ENCODE results near the gene SCN7A. TPM values are rescaled to one million over a fixed set of nuclear protein-coding genes. Genes with fewer than 3 reads are reported as not detected.
"Not testable (repeated sequence)": the region's sequence is repeated elsewhere in the genome, so short reads cannot be mapped to it uniquely, and the experiment has no call there.

Gene SCN7A
- total RNA-seq, 3 donors from 2014 or later: 0.05 TPM; not detected in 1

DNA sequence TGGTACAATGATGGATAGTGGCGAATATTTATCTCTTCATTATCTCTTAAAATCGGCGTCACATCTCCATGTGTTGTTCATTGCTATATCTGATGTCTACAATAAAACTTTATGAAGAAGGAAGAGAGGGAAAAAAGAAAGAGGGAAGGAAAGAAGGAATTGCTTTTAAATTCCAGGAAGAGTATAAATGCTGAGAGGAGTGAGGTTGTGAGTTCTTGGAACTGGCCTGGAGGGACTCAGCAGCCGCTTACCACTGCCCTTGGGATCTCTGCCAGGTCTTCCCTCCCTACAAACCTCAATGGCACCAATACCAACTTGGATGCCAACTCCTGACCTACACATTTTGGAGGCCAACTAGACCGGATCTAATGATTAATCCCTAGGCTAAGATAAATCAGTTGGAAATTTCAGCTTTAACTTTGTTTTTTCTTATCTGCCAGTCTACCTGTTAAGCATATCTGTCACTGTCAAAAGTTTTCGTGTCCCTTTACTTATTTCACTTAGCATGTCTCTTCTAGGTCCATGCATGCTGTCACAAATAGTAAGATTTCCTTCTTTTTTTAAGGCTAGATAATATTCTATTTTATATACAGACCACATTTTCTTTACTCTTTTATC is 128.1 kb downstream of the SCN7A start:
- Mint-ChIP-seq H3K27me3 (ENCODE audit: low read depth) (no peaks in the 10 kb centered on the region), H3K4me3 (no peak overlapping the region), H3K9me3 (no peaks in the 10 kb centered on the region), H3K4me1 (ENCODE audit: low read depth) (no peaks in the 10 kb centered on the region), H3K36me3 (ENCODE audit: insufficient read depth) (no peaks in the 10 kb centered on the region)
- DNase-seq (no peak), ATAC-seq (no peak)

DNA sequence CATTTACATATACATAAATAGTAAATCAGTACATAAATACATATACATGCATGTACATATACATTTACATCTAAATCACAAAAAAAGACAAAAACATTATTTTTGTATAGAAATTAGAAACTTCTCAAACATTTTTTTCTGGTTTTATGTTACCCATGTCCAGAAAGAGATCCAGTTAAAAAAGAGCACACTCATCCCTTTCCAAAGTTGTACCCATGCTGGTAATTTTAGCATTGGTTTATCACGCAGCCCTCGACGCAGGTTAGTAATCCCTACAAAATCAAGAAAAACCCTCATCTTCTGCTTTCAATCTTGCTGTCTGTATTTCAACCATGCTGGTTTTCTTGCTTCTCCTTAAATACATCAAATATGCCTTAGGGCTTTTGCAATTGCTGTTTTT is 128.8 kb downstream of the SCN7A start:
- H3K27me3 Mint-ChIP-seq (ENCODE audit: low read depth): no peaks in the 10 kb centered on the region
- no peaks in the 10 kb centered on the region for H3K4me1 Mint-ChIP-seq (ENCODE audit: low read depth)

DNA sequence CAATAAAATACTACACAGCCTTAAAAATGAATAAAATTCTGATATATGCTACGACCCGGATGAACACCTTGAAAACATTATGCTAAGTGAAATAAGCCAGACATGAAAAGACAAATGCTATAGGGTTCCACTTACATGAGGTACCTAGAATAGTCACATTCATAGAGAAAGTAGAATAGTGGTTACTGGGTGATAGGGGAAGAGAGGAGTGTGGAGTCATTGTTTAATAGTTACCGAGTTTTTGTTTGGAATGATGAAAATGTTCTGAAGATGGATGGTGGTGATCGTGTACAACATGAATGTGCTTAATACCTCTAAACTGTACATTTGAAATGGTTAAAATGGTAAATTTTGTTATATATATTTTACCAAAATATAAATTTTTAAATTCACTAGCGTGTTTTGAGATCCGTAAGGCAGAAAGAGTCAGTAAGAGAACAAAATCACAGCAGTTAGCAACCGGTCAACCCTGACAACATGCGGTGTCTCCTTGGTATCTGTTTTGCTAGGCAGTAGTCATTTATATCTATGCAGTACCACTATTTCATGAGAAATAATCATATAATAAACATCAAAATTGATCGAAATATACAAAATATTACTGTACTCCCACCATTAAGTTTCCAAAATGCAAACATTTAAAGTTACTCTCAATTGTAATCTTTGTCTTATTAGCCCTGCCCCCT is 129.4 kb downstream of the SCN7A start:
- Mint-ChIP-seq H3K4me3 (no peak overlapping the region), H3K27me3 (ENCODE audit: low read depth) (no peaks in the 10 kb centered on the region), H3K36me3 (ENCODE audit: insufficient read depth) (no peaks in the 10 kb centered on the region), H3K9me3 (no peaks in the 10 kb centered on the region), H3K4me1 (ENCODE audit: low read depth) (no peaks in the 10 kb centered on the region)
- ATAC-seq: no peak
- DNase-seq: no peak

More for the DNA sequence above, 128.8 kb downstream of the SCN7A start:
- Mint-ChIP-seq H3K4me3 (no peak overlapping the region), H3K36me3 (ENCODE audit: insufficient read depth) (no peaks in the 10 kb centered on the region), H3K9me3 (no peaks in the 10 kb centered on the region)
- no peak for DNase-seq
- ATAC-seq: no peak

DNA sequence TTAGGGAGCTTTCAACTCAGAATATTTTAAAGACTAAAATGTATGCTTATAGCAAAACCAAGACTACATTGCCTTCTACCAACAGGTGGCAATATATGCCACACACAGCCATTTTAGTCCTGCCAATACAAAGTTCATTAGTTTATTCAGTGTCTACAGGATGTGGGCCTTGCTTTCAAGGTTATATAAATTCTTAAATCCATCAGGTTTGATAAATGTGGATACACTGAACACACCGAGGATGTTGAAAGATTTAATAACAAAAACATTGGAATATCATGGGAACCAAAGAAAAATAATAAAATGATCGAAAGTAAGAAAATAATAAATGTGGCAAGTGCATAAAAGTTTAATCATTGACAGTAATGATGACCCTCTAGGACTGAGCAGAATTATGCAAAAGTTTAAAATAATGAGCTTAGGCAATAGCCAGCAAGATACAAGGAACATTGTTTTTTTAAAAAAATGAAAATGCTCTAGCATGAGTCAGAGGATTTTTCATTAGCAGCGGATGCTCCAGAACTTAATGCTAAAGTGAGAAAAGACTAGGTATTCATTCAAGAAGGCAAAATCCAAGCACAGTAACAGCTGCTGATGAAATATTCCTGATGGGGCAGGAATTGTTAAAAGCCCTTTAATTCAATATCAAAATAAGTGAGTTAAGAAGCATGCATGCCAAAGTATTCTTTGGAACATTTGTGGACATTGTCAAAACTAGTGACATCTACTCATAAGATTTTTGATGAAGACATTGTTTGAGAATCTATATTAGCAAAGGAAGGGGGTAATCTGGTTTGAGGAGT is 132.5 kb downstream of the SCN7A start:
- Mint-ChIP-seq H3K4me1 (ENCODE audit: low read depth) (no peaks in the 10 kb centered on the region), H3K4me3 (no peak overlapping the region), H3K27me3 (ENCODE audit: low read depth) (no peaks in the 10 kb centered on the region), H3K36me3 (ENCODE audit: insufficient read depth) (no peaks in the 10 kb centered on the region), H3K9me3 (no peaks in the 10 kb centered on the region)
- DNase-seq (no peak), ATAC-seq (no peak)

DNA sequence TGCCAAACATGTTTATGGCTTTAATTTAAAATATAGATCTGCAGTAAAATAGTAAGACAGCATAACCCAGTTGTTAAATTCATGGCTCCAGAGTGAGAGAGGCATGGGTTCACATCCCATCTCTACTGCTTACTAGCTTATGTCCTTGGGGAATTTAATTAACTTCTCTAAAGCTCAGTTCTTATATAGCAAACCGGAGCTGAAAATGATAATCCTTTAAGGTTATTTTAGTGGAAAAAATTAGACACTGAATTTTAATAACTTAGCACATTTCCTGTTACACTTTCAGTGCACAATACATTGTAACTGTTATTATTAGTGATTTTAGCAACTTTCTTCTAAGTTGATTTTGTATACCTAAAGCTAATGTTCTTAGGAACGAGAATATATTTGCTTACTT is 133.1 kb downstream of the SCN7A start:
- DNase-seq (no peak), ATAC-seq (no peak)
- Mint-ChIP-seq H3K36me3 (ENCODE audit: insufficient read depth) (no peaks in the 10 kb centered on the region), H3K9me3 (no peaks in the 10 kb centered on the region), H3K27me3 (ENCODE audit: low read depth) (no peaks in the 10 kb centered on the region), H3K4me1 (ENCODE audit: low read depth) (no peaks in the 10 kb centered on the region), H3K4me3 (no peak overlapping the region)

DNA sequence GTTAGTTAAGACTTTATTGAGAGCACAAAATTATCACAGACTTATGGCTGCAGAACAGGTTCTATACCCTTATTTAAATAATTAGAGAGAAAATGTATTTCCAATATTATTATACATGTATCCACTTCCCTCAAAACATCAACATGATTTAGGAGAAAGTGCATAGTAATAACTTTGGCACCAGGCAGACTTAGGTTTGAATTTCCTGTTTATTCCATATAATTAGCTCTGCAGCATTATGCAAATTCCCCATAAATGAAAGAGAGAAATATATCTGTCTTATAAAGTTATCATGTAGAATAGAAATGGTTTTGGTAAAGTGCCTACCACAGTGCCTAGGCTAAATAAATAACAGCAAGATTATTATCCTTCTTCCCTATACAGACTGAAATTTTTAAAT is 133.6 kb downstream of the SCN7A start:
- Mint-ChIP-seq H3K9me3 (no peaks in the 10 kb centered on the region), H3K4me1 (ENCODE audit: low read depth) (no peaks in the 10 kb centered on the region), H3K36me3 (ENCODE audit: insufficient read depth) (no peaks in the 10 kb centered on the region), H3K27me3 (ENCODE audit: low read depth) (no peaks in the 10 kb centered on the region), H3K4me3 (no peak overlapping the region)
- ATAC-seq: no peak
- DNase-seq: no peak

DNA sequence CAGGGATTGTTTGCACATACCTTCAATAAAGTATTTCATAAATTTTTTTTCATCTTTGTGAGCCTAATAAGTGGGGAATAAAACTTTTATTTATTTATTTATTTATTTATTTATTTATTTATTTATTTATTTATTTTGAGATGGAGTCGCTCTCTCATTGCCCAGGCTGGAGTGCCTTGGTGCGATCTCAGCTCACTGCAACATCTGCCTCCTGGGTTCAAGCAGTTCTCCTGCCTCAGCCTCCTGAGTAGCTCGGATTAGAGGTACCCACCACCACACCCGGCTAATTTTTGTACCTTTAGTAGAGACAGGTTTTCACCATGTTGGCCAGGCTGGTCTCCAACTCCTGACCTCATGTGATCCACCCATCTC is 136.1 kb downstream of the SCN7A start:
- H3K27me3 Mint-ChIP-seq (ENCODE audit: low read depth); H3K4me1 Mint-ChIP-seq (ENCODE audit: low read depth); H3K9me3 Mint-ChIP-seq; ATAC-seq; DNase-seq; H3K36me3 Mint-ChIP-seq (ENCODE audit: insufficient read depth); H3K4me3 Mint-ChIP-seq: not testable (repeated sequence)

DNA sequence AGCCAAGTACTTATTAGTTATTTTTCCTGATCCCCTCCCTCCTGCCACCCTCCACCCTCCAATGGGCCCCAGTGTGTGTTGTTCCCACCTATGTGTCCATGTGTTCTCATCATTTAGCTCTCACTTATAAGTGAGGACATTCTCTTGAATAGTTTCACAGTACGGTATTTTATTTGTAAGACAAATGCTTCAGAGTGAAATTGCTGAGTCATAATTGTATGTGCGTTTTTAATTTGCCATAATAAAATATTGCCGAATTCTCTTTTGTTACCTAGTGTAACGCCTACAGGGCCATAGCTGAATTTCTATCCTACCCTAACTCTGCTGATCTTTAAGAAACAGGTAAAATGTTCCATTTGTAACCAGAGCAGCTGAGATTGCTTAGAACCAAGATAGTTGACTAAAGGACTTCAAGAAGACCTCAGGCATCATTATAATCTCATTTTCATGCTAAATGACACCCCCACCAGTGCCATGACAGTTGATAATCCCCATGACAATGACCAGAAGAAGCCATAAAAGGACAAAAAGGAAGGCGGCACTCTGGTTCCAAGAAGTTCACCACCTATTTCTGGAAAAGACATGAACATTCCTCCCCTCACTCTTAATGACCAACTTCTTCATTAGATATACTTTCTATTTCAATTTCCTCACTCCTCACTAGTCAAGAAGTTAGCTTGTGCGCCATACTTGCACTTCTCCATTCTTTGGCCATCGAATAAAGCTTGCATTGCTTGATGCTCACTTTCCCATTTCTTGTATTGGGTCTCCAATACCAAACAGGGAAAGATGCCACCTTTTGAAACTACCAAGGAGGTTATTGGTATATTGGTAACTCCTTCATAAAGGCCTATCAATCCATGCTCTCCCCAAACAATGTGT is 136.7 kb downstream of the SCN7A start:
- no peak for DNase-seq
- Mint-ChIP-seq H3K27me3 (ENCODE audit: low read depth) (no peaks in the 10 kb centered on the region), H3K4me3 (no peak overlapping the region), H3K4me1 (ENCODE audit: low read depth) (no peaks in the 10 kb centered on the region), H3K9me3 (no peaks in the 10 kb centered on the region), H3K36me3 (ENCODE audit: insufficient read depth) (no peaks in the 10 kb centered on the region)
- ATAC-seq: no peak

Other genes starting within 250 kb of the SCN7A start
- under 1 TPM in 1 of 3 donors, not detected in 2; 0.13 TPM for gene SCN9A, start 118.3 kb downstream of the SCN7A start, total RNA-seq

All from activated T-cell treated with anti-CD3 and anti-CD28 coated beads, Interleukin-2, amount 50 U/mL, for 4 hours (primary cell).